Hematopoietic multipotent progenitor cell (in vitro differentiated cells): Measurements from ENCODE around the gene ZC2HC1C. TPM values are rescaled to one million over a fixed set of nuclear protein-coding genes. Genes with fewer than 3 reads are reported as not detected.
"Not testable (repeated sequence)": the region's sequence is repeated elsewhere in the genome, so short reads cannot be mapped to it uniquely, and the experiment has no call there.

Experiments used
- DNase-seq, 3 donors: peaks; one replicate each; pipeline ENCODE4 v3.0.0-alpha.2; 2011 to 2015; ENCODE audit warnings: low read depth in 2 of 3, low spot score in 2 of 3
- total RNA-seq: library from RNA; depleted of rRNA; stranded (reverse); fragments of >200 nt; gene quantifications from one replicate; pipeline ENCODE4 v1.2.3, GENCODE V29; 2012

Gene ZC2HC1C
- total RNA-seq, 1 donor: 0.54 TPM

DNA sequence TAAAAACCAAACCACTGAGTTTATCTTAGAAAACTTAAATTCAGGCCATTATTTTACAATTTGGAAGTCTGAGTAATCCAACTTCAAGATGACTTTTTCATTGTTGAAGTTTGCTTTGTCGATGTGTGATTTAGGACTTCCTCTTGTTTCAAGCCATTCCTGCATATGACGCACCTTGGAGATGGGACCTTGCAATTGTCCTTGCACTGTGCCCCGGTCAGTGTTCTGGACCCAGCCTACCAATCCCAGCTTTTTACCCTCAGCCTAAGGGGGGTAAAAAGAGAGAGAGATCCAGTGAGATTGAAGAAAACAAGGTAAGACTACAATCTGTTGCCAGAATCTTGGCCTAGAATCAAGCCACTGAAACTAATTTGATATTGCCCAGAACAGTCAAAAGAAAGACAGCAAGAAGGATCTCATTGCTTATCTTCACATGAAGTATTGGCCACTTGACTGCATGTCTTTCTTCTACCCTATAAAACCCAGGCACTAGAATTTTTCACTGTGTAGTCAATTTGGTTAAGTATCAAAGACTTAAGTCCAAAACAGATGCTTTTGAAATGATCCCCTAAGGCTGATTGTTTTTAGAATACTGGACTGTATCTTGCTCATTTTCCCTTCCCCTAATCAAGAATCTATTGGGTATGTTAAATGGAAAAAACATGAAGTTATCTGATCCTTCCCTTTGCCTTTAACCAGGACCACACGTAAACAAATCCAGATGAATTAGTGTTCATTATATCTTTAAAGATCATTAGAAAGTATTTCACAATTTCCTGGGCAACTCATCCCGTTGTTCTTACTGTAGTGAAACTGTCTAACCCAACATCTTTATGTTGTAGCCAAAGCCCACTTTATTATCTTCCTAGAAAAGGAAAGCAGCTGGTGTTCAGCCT is 15.8 kb upstream of the ZC2HC1C start:
- DNase-seq: no peak

GRCh38 chr14:75054421-75054820 is 15.0 kb upstream of the ZC2HC1C start:
- DNase-seq: no peak

DNA sequence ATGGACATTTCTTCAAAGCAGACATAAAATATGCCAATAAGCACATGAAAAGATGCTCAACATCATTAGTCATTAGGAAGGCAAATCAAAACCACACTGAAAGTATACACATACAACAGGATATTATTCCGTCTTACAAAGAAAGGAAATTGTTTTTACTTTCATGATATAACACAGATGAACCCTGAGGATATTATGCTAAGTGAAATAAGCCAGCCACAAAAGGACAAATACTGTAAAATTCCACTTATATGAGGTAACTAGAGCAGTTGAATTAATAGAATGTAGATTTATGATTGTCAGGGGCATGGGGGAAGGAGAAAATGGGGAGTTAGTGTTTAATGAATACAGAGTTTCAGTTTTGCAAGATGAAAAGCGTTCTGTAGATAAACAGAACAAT is 9.8 kb upstream of the ZC2HC1C start:
- no peak for DNase-seq

DNA sequence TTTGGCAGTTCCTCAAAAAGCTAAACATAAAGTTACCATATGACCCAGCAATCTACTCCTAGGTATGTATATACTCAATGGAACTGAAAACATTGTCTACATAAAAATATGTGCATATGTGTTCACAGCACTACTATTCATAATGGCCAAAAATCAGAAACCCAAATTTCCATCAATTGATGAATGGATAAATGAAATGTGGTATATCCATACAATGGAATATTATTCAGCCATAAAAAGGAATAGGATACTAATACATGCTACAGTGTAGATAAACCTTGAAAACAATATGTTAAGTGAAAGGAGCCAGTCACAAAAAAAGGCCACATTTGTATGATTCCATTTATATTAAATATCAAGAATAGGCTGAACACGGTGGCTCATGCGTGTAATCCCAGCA is 9.0 kb upstream of the ZC2HC1C start:
- no peak for DNase-seq

DNA sequence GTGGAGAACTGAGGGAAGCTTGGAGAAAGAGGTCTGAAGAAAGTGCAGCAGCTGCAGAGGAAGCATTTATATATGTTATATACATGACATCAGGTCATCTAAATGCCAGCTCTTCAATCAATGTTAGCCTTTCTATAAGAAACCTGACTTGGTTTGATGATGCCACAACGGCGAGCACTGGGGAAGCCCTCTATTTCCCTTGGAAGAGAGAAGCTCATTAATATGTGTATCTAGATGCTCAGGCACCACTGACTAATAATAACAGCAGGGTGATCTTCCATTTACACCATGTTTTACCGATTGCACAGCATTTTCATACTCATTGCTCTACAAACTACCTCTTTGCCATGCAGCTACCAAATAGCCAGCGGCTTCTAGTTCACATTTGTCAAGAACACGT is 6.4 kb upstream of the ZC2HC1C start:
- peak in 1 of 3 donors; percentile 3 for DNase-seq

DNA sequence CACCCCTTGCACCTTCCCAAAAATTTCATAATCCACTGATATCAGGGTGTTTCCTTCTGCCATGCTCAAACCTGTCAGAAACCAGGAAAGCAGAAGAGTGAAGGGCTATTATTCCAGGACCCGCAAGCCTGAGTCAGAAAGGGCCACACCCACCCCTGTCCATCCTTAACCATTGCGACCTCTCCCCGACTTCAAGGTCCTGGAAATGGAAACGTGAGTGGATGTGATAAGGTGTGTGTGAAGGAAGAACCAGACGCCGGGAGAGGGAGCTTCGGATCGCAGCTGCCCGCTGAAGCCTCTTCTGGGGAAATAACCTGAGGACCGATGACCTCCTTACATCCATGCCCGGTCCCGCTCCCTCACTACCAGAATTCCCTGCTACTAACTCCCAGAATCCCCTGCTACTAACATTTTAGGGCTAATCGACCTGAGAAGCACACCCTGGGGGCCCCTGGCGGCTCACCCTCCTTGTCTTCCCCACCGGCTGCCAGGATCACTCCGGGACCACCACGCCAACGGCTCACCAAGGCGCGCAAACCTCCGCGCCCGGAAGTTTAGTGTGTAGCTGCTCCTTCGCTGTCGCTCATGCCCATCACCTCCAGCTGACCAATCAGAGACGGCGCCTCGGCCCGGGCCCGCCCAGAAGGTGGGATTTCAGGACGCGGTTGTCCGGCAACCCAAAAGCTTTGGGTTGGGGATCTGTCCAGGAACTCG is 5.8 kb upstream of the ZC2HC1C start, which contains the start of gene ACYP1:
TSS of gene ACYP1 (minus strand) at position 534 of the 714 bp plus-strand sequence. CDS start at position 63, 471 bp downstream.
- DNase-seq: peak; percentile 60 to 91 (median 85)

DNA sequence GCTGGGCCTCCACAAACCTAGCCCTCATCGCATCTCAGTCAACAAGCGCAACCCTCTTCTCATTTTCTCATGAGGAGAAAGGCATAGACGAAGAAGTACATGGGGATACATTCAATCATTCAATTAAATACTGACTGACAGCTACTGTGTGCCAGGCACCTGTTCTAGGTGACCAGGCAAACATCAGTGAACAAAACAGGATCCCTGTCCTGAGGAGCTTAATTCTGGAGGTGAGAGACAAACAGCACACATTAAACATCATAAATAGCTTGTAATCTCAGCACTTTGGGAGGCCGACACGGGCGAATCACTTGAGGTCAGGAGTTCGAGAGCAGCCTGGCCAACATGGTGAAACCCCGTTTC is 5.3 kb upstream of the ZC2HC1C start:
- DNase-seq: no peak

DNA sequence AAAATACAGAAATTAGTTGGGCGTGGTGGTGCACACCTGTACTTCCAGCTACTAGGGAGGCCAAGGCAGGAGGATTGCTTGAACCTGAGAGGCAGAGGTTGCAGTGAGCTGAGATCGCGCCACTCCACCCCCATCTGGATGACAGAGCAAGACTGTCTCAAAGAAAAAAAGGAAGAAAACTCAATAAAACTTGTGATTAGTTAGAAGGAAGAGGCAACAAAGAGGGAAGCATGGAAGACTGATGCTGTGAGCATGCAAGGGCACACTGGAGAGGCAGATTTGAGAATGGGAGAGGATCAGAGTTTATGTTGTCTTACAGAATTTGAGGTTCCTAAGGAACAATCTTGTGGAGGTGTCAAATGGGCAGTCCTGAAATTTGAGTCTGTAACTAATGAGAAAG is 2.8 kb upstream of the ZC2HC1C start:
- DNase-seq: no peak

DNA sequence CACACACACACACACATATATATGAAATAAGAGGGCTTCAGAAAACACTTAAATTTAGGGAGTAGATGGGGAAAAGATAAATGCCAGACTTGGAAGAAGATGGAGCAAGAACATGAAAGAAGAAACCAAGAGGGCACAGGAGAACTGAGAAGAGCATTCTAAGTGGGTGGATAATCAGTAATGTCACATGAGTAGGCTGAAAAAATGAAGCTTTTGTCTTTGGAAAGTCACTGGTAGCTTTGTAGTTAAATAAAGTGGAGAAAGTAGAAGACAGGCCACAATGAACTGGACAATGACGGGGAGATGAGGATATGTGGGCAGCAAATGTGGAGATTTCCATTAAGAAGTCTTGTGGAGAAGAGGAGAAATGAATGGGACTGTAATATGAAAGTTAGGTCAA is 2.2 kb upstream of the ZC2HC1C start:
- no peak for DNase-seq

DNA sequence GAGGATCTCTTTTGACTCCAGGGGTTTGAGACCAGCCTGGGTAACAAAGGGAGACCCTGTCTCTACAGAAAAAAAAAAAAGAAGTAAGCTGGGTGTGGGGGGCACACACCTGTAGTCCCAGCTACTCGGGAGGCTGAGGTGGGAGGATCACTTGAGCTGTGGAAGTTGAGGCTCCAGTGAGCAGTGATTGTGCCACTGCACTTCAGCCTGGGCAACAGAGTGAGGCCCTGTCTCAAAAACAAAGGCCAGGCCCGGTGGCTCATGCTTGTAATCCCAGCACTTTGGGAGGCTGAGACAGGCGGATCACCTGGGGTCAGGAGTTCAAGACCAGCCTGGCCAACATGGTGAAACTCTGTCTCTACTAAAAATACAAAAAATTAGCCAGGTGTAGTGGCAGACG is 1.7 kb upstream of the ZC2HC1C start:
- DNase-seq: not testable (repeated sequence)

GRCh38 chr14:75068294-75069120 is 934 bp upstream of the ZC2HC1C start:
- peak in 1 of 3 donors; percentile 24 for DNase-seq

DNA sequence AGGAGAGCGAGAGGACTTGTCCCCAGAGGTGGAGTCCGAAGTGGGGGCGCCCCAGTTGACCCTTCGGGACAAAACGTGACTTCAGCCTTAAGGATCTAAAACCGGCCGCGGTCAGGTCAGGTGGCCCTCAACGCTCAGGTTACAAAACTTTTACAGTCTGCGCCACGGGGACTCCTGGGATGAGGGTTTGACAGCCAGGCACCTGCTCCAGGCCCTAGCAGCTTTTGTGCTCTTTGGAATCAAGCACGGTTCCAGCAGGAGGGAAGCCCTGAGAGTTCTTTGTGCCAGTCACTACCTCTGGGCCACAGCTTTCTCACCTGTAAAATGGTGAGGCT is 337 bp downstream of the ZC2HC1C start:
- no peak for DNase-seq

- no peak for DNase-seq
Measured at GRCh38 chr14:75070383-75070782, 942 bp downstream of the ZC2HC1C start.

- DNase-seq: peak in 1 of 3 donors; percentile 20
Measured at GRCh38 chr14:75077794-75078193, 8.4 kb downstream of the ZC2HC1C start.

DNA sequence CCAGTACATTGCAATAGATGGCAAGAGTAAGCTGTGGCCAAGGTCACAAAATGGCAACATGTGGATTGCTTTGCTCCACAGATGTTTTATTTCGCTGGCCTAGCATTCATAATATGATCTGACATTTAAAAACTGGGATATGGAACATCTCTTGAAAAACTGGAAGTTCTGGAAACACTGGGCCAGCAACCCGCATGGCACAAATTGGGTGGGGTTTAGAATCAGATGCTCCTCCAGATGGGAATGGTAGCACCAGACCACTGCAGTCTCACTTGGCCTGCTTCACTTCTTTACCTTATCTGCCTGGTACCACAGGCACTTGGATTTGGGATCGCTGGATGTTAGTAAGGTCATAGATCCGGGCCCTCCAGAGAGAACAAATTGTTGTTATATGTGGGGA is 10.1 kb downstream of the ZC2HC1C start:
- DNase-seq: no peak

- DNase-seq: no peak
Measured at GRCh38 chr14:75081660-75082229, 12.3 kb downstream of the ZC2HC1C start.

DNA sequence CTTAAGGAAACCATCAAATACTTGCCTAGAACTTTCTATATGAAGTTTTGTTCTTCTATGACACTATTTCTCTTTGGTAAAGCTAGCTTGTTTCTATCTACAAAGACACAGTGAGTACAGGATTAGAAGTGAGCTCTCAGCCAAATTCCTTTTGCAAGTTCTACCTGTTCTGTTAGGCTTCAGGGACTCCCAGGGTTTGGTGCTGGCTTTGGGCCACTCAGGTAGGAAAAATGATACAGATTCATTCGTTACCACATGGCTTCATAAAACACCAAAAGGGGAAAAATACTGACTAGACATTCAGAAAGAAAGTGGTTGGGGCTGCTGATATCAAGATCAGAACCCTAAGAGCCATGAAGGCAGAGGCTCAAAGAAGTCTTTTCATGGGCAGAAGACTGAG is 13.8 kb downstream of the ZC2HC1C start:
- no peak for DNase-seq

DNA sequence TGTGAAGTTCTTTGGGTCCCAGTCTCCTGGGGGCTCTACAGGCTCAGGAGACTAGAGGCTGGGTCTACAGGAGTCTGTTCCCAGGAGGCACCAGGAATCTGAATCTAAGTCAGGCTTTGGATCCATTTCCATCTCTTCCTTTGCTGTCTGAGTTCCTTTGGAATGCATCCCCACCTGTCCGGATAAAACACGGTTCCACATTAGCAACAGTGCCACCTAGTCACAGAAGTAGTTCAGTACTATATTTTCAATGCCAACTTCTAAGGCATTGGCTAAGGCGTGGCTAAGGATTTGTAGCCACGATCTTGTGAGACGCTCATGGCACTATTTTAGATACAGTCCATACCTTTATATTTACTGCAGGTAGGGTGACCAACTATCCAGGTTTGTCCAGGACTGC is 15.1 kb downstream of the ZC2HC1C start:
- DNase-seq: no peak

- DNase-seq: no peak
Measured at GRCh38 chr14:75088153-75088552, 18.7 kb downstream of the ZC2HC1C start.

DNA sequence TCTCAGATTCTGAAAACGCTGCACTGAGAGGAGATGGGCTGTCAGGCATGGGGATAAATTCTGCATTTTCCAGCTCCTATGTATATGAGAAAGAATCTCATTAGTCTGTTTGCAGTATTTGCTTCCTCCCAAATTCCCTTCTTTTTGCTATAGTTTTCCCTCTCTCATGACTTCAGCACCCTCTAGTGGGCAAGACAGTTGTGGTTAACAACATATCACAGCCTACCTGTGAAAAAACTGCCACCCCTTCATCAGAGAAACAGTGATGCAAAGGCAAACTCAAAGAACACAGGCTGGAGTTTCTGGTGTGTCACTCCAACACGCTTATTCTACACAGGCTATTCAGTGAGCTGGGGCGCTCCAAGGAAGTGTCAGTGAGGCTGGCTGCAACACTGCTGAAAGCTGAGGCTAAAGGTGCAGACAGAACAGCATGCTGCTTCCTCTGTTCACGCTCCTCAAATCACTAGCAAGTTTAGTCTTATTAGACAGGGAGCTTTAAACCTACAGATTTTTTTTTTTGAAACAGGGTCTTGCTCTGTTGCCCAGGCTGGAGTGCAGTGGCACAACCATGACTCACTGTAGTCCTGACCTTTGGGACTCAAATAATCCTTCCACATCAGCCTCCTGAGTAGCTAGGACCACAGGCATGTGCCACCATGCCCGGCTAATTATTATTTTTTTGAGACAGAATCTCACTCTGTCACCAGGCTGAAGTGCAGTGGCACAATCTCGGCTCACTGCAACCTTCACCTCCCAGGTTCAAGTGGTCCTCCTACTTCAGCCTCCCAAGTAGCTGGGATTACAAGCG is 19.3 kb downstream of the ZC2HC1C start:
- DNase-seq: peak; percentile 21 to 78 (median 56)
